Measurements from ENCODE around the gene RB1.
A peak's percentile ranks its signal among the peaks of the same experiment; 100 is the strongest.
"Not testable (repeated sequence)": the region's sequence is repeated elsewhere in the genome, so short reads cannot be mapped to it uniquely, and the experiment has no call there.

Gene RB1

DNA sequence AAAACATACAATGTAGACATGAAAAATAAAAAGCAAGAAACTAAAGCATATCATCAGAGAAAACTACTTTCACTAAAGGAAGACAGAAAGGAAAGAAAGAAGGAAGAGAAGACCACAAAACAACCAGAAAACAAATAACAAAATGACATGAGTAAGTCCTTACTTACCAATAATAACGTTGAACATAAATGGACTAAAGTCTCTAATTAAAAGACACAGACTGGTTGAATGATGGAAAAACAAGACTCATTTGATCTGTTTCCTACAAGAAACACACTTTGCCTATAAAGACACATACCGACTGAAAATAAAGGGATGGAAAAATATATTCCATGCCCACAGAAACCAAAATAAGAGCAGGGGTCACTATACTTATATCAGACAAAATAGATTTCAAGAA is 46.0 kb downstream of the RB1 start:
- no peak for DNase-seq (ENCODE audit: low read depth)

DNA sequence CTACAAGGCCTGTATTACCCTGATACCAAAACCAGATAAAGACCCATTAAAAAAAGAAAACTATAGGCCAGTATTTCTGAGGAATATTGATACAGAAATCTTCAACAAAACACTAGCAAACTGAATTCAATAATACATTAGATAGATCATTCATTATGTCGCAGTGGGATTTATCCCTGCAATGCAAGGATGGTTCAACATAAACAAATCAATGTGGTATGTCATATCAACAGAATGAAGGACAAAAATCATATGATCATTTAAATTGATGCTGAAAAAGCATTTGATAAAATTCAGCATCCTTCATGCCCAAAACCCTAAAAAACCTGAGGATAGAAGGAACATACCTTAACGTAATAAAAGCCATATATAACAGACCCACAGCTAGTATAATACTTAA is 50.0 kb downstream of the RB1 start:
- DNase-seq (ENCODE audit: low read depth): no peak

DNA sequence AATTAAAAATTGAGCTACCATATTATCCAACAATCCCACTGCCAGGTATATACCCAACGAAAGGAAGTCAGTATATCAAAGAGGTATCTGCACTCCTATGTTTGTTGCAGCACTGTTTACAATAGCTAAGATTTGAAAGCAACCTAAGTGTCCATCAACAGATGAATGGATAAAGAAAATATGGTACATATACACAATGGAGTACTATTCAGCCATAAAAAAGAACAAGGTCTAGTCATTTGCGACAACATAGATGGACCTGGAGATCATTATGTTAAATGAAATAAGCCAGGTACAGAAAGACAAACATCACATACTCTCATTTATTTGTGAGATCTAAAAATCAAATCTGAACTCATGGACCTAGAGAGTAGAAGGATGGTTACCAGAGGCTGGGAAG is 52.0 kb downstream of the RB1 start:
- DNase-seq (ENCODE audit: low read depth): not testable (repeated sequence)

DNA sequence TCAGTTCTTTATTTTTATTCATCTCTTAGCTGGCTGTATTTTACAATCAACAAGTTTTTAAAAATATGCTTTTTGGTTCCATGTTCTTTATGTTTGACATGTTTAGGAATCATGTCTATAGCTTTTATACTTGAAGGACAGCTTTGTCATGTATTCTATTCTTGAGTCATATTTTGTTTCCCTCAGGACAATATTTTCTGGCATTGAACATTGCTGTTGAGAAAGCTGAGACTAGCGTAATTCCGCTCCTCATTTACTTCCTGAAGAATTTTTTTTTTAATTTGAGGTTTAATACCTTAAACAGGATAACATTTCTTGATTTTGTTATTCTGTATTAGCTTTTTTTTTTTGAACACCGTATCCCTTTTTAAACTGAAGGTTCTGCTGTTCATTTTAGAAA is 53.2 kb downstream of the RB1 start:
- DNase-seq (ENCODE audit: low read depth): no peak

DNA sequence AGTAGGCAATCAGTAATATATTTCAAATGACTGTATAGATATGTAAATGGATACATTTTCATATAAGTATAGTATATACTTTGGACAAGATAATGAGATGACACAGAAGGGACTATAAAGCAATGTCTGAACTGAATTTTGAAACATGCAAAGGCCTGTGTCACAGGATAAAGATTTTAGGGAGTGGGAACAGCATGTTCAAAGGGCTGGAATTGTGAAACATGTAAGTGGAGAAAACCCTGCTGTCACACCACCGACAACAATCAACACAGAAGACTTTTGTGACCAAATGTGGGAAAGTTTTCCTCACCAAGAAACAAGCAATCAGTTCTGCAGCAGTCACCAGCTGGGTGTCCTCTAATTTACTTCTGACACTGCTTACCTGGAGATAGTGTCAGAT is 66.4 kb downstream of the RB1 start:
- DNase-seq (ENCODE audit: low read depth): no peak

DNA sequence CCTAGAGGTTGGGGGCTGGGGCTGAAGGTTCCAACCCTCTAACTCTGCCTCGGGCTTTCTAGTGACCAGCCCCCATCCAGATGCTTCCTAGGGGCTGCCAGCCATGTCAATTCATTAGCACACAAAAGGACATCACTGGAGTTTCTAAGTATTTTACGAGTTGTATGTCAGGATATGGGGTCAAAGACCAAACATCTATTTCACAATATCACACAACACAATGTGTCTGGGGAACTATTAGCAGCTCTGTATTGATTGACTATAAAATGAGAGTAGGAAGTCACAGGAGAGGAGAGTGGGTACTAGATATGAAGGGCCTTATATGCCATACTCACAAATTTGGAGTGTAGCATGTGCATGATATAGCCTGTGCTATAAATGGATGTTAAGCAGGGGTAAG is 67.3 kb downstream of the RB1 start:
- DNase-seq (ENCODE audit: low read depth): no peak

DNA sequence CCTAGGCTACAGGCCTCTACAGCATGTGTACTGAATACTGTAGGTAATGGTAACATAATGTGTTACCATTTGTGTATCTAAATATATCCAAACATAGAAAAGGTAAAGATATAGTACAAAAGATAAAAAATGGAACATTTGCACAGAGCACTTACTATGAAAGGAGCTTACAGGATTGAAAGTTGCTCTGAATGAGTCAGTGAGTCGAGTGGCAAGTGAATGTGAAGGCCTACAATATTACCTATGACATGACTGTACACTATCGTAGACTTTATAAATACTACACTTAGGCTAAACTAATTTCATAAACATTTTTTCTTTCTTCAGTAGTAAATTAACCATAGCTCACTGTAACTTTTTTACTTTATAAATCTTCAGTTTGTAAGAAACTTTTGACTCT is 74.3 kb downstream of the RB1 start:
- no peak for DNase-seq (ENCODE audit: low read depth)

DNA sequence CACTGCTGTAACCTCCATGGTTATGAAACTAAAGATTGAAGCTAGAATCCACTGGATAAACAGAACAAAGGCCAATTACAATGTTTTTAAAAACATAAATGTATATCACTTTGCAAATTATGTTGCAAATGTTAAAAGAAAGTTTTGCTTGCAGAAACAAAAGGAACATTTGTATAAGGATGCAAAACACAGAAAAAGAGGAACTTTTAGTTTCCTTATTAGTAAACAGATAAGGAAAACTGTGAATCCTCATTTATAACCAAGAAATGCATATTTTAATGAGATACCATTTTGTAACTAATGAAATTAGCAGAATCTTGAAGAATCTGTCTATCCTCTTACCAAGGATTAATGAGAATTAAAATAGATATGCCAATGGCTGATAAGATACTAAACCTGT is 77.0 kb downstream of the RB1 start:
- no peak for DNase-seq (ENCODE audit: low read depth)

DNA sequence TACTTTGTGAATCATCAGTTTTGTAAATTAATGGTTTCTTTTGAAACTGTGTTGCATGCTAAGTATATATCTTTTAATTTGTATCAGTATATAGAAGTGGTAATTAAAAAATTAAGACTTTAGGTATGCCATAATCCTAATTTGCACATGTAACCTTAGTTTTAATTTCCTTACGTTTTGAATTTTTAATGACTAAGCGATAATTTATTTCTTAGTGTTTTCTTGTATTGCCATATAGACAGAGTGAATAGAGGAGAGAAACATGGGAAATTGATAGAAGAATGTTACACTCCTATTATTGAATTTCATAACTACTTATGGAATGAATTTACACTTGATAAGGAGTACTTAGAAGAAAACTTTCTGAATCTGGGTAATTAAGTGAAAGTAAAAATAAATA is 79.8 kb downstream of the RB1 start:
- DNase-seq (ENCODE audit: low read depth): no peak

DNA sequence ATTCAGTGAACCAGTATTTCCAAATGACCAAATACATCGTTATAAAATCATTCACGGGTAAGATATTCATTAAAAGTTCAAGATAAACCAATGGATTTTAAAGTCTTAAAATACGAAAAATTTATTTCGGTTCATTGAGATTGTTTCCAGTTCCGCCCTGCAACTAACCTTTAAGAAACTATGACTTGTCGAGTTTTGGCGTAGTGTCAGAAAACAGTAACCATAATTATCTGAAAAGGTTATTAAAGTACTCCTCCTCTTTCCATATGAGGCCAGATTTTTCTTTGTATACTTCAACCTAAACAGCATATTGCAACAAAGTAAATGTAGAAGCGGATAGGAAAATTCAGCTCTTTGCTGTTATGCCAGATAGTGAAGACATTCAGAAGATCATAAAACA is 83.3 kb downstream of the RB1 start:
- no peak for DNase-seq (ENCODE audit: low read depth)

DNA sequence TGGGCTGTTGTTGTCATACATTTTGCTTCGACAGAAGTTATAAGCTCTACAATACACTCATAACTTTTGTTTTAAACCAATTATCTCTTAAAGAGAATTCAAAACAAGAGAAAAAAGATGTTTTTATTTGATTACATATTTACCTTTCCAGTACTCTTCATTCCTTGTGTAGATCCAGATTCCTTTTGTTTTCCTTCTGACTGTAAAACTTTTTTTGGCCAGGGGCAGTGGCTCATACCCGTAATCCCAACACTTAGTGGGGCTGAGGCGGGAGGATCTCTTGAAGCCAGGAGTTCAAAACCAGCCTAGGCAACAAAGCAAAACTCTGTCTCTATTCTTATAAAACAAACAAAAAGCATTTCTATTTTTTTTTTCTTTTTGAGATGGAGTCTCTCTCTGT is 87.7 kb downstream of the RB1 start:
- DNase-seq (ENCODE audit: low read depth): no peak

DNA sequence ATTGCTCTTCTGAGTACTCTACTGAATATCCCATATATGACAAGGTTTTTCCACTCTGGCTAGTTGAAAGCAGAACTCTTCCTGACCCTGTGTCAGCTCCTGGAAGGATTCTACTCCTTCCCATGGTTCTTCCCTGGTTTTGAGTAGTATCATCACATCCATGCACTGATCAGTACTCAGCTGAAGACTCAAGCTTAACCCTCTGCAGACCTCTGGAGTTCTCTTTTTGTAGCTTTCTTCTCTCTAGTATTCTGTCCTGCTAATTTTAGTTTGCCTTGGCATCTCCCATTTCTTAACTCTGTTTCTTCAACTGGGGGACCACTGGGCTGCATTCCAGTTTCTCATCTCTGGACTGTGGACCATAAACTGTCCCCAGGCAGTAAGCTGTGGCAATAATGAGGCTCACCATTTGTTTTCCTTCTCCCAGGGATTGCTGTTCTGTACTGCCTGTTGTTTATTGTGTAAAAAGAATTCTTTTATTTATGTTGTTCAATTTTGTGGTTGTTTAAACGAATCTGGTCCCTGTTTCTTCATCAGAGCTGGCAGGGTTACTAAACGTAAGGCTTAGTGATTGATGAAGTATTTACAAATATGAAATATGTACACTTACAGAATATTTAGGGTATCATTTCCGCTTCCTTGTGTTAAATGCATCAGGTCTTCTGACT is 89.6 kb downstream of the RB1 start:
- DNase-seq (ENCODE audit: low read depth): no peak

DNA sequence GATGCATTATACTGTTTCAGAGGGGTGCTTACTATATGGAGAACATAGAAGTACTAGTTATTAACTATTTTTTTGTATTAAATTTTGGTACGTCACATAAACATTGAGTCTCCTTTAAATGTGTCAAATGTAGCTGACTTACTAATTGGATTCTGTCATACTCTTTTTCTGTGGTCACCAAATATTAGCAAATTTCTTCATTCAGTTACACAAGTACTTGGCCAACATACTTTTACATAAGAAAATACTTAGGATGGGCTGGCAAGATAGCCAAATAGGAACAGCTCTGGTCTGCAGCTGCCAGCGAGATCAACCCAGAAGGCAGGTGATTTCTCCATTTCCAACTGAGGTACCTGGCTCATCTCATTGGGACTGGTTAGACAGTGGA is 90.1 kb downstream of the RB1 start:
- no peak for DNase-seq (ENCODE audit: low read depth)

DNA sequence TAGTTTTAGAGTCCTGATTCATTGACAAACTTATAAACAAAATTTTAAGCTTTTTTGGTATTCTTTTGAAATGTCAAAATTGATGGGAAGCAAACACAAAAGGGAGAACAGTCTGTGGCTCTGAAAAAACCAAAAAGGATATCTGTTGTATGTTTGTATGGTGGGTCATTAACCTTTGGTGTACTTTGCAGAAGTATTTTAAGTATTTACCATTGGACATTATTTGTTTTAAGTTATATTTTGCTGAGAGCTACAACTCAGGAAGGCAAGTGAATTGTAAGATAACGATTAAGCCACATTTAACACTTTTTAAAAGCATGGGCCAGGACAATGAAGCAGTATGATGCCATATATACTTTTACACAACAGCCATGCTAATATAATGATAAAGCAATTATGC is 94.2 kb downstream of the RB1 start:
- no peak for DNase-seq (ENCODE audit: low read depth)

DNA sequence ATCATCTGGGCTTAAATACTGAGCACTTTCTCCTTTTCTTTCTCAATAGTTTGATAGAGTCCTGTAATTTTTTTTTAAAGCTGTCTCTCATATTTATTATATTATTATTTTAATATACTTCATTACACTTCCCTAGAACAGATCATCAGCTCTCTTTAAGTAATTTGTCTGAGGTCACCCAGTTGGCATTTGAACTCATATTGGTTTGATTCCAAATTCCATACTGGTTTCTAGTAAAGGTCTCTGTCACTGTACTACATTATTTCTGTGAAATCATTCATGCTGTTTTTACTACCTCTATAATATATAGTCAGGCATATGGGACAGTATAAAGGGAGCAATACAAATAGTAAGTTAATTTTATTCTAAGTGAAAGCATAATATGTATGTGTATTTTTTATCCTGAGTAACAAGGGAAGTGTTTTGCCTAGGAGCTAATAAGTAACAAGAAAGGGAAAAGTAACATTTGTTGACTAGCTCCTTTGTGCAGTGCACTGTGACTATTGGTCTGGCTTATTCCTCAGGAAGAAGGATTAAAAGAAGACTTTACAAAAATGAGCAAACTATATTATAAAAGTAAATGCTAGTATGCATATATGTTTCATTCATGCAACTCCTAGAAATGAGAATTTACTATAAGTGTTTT is 95.0 kb downstream of the RB1 start:
- DNase-seq (ENCODE audit: low read depth): no peak

DNA sequence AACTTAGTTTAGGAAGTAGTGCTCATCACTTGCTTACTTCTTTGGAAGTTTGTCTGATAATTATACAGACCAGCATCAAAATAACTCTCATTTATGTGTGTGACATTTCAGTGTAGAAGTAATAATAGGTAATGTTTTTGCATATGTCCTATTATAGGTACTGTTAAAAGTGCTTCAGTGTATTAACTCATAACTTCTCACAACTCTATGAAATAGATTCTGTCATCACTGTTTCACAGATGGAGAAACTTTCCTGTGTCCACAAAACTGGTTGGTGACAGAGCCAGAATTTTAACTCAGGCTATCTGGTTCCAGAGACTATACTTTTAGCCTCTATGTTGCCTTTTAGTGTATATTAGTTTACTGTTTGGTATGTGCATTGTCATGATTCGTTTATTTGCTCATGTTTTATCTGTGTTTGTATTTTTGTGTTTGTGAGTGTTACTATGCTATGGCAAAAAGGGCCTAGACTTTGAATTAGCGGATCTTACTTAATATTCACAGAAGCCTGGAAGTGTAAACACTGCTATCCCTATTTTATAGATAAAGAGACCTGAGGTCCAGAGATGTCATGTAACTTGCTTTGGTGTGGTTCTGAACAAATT is 96.6 kb downstream of the RB1 start:
- DNase-seq (ENCODE audit: low read depth): no peak

DNA sequence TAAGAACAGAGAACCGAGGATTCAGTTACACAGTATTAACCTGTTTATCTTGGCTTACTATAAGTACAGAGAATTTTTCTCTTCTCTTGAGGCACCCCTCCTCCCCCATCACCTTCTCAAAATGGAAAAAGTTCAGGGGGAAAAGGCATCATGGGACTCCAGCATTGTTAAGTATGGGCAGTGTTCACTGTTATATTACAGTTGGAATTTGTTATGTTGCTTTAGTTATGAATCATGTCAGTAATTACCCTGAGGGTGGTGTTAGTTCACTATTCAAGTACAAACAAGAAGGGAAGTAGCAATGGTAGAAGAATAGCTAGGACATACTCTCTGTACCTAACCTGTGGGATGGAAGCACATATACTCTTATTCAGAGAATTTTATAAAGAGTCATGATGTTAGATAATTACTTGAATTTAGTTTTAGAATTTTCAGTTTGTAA is 97.3 kb downstream of the RB1 start:
- DNase-seq (ENCODE audit: low read depth): peak; percentile 56

DNA sequence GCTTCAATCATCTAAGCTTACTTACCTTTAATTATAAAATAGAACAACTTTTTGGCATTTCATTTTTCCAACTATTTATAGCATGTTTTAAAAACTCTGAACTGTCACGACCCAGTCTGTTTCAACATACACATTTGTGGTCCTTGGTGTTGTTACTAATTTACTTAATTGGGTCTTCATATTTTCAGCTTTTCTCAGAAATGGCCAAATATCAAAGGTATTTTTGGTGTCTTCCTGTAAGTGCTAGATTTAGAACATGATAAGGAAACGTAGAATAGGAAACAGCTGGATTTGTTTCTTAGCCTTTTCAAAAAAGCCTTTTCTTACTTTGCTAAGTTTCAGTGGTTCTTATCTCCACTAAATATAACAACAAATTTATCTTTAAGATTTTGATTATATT is 97.9 kb downstream of the RB1 start:
- DNase-seq (ENCODE audit: low read depth): no peak

DNA sequence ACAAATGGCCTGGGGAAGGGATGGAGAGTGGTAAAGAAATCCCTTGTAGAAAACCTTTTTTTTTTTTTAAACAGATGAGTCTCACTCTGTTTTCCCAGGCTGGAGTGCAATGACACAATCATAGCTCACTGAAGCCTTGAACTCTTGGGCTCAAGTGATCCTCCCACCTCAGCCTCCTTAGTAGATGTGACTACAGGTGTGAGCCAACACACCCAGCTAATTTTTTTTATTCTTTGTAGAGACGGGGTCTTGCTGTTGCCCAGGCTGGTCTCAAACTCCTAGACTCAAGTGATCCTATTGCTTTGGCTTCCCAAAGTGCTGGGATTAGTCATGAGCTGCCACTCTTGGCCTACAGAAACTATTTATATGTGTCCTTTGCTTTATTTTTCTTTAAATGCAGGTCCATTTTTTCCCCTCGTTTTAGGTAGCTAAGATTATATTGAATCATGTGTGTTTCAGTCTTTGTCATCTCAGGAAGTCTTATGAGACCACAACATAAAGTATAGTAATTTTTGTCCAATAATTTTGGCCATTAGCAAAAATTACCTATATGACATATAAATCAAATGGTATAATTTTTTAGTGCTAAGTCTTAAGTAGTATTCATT is 98.9 kb downstream of the RB1 start:
- DNase-seq (ENCODE audit: low read depth): no peak

DNA sequence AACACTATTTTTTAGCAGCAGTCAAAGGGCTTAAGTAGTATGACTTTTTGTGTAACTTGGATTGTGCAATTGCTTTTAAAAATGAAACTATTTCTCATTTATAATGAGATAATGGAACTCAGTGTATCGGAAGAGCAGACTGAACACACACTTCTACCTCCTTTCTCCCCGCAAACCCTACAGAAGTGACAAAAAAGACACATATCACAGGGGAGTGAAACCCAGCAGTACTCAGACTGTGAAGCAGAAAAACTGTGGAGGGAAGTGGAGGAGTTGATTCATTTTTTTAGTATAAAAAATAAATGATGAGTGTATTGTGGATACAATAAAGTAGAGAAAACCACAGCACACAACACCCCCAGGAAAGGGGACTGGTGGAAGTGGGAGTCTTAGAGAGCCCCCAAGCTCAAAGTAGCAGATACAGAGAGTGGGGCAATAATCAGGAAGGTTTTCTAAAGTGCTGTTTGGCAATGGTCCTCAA is 99.6 kb downstream of the RB1 start:
- DNase-seq (ENCODE audit: low read depth): no peak

DNA sequence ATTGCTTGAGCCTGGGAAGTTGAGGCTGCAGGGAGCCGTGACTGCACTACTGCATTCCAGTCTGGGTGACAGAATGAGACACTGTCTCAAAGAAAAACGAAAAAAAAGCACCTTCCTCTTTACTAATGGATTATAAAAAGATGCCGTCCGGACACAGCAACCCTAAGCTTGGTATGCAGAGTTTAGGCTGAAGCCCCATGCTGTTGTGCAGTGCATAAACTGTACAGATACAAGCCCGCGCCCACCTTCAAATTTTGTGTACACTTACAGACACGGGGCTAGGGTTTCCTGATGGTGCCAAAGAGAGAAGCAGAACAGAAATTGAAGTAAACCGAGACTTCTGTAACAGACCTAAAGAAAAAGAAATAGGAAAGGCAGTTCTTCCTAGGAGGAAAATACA is 100.4 kb downstream of the RB1 start:
- DNase-seq (ENCODE audit: low read depth): no peak

DNA sequence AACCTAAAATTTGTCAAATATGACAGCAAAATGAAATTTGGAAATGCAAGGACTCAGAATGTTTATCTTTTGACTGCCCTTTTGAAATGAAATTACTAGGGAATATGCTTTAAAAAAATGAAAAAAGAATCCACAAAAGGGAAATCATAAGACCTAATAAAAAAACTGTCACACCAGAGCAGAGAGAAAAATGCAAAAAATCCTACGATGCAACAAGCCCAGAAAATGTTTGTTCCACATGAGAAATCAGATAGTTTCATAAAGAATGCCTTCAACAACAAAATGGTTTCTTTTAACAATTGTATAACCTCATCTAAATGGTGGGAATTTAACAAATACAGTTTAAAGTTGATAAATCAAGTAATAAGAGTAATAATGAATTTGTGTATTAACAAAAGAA is 101.4 kb downstream of the RB1 start:
- no peak for DNase-seq (ENCODE audit: low read depth)

DNA sequence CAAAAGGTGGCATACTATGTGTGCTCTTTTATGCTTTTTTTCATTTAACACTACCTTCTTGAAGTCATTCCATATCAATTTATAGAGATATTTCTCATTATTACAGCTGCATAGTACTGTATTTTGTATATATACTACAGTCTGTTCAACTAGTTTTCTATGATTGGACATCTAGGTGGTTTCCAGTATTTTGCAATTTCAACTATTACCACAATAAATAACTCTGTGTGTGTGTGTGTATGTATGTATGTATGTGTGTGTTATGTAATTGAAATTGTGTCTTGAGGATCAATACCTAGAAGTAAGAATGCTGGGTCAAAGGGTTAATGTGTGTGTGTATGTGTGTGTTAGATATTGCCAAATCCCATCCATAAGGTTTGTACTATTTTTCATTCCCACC is 102.3 kb downstream of the RB1 start:
- no peak for DNase-seq (ENCODE audit: low read depth)
